ENCODE data around the gene IGFBP4. TPM values are rescaled to one million over a fixed set of nuclear protein-coding genes. Genes with fewer than 3 reads are reported as not detected.

Gene IGFBP4
- total RNA-seq, 1 donor from 2014 or later: 120 TPM

Other genes starting within 250 kb of the IGFBP4 start
- 6.3 and 6.6 TPM in 2 replicates for gene WIPF2, start 224.1 kb upstream of the IGFBP4 start, total RNA-seq
- 25.5 and 41.3 TPM in 2 replicates for gene CDC6, start 155.6 kb upstream of the IGFBP4 start, total RNA-seq
- 8.7 and 9.2 TPM in 2 replicates for gene RARA, start 134.3 kb upstream of the IGFBP4 start, total RNA-seq
- gene GJD3, start 78.7 kb upstream of the IGFBP4 start, total RNA-seq: 0.20 and 0.35 TPM in 2 replicates
- gene TOP2A, start 25.6 kb upstream of the IGFBP4 start, total RNA-seq: 59.6 and 141 TPM in 2 replicates
- 0.04 TPM in 1 of 2 replicates, not detected in the other for gene TNS4, start 58.2 kb downstream of the IGFBP4 start, total RNA-seq
- gene CCR7, start 122.0 kb downstream of the IGFBP4 start, total RNA-seq: not detected in 2 replicates
- gene SMARCE1, start 204.4 kb downstream of the IGFBP4 start, total RNA-seq: 85.1 and 88.7 TPM in 2 replicates
- gene KRT222, start 221.7 kb downstream of the IGFBP4 start, total RNA-seq: not detected in 2 replicates